ENCODE results near the gene DLG1.

GRCh38 chr3:197178998-197179397 is 119.4 kb downstream of the DLG1 start:
- no peak for TF ChIP-seq POLR2A (IDR thresholded peaks at IDR 0.05)
- no peak for TF ChIP-seq CTCF (IDR thresholded peaks at IDR 0.05)
